GM19455 (cell line): ENCODE results near the gene MARS2.
A peak's percentile ranks its signal among the peaks of the same experiment; 100 is the strongest.
"Not testable (repeated sequence)": the region's sequence is repeated elsewhere in the genome, so short reads cannot be mapped to it uniquely, and the experiment has no call there.

Source experiments
- ATAC-seq: cut with Tn5 transposase; IDR thresholded peaks from one replicate; pipeline ENCODE4 v1.9.1; 2021; ENCODE audit not compliant: unreplicated experiment

MARS2 gene

DNA sequence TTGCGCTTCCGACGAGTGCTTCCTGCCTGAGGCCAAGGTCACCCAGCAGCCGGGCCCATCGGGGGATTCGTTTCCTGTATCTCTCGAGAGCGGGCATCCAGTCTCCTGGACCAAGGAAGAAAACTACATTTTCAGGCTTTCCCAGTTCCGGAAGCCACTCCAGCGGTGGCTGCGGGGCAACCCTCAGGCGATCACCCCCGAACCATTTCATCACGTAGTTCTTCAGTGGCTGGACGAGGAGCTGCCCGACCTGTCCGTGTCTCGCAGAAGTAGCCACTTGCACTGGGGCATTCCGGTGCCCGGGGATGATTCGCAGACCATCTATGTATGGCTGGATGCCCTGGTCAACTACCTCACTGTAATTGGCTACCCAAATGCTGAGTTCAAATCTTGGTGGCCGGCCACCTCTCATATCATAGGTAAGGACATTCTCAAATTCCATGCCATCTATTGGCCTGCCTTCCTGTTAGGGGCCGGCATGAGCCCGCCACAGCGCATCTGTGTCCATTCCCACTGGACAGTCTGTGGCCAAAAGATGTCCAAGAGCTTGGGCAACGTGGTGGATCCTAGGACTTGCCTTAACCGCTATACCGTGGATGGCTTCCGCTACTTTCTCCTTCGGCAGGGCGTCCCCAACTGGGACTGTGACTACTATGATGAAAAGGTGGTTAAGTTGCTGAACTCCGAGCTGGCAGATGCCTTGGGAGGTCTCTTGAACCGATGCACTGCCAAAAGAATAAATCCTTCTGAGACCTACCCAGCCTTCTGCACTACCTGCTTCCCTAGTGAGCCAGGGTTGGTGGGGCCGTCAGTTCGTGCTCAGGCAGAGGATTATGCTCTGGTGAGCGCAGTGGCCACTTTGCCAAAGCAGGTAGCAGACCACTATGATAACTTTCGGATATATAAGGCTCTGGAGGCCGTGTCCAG lies 1.0 kb downstream of the MARS2 start:
- no peak for ATAC-seq

DNA sequence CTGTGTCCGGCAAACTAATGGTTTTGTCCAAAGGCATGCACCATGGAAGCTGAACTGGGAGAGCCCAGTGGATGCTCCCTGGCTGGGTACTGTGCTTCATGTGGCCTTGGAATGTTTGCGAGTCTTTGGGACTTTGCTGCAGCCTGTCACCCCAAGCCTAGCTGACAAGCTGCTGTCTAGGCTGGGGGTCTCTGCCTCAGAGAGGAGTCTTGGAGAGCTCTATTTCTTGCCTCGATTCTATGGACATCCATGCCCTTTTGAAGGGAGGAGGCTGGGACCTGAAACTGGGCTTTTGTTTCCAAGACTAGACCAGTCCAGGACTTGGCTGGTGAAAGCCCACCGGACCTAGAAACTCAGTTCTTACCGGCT lies 1.7 kb downstream of the MARS2 start:
- no peak for ATAC-seq

DNA sequence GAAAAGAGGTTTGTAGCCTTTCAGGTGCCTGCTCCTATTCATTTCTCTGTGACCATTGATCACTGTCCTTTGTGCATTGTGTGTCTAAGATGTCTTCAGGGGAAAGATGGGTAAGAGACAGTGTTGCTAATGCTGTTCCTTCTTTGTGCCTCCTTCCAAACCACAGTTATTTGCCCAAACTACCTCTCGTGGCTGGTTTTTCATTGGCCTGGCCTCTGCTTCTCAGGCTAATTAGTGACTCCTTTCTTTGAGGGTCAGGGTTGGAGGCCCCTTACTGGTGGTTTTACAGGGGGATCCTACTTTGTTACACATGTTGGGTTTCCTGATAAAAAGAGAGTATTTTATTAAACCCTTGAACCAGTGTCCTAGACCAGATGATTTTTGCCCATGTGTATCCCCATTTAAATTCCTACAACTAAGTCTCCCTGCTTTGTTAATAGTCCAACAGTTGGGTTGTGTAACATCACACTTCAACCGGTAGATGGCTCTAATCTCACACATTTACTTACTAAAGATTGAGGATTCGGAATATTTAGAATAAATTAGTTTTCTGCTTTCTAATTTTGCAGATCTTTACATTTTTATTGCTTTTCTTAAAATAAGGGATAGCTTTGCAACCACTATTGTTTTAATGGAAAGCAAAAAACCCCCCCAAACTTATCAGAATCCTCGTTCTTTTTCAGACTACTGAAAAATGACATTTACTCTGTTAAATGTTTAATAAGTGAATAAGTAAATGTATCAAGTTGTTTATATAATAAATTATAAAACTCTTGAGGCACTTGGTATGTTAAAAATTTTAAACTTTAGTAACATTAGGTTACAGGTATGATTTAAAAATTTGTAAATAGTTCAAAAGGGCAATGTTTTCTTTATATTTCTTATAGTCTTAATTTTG lies 2.4 kb downstream of the MARS2 start:
- ATAC-seq = no peak

DNA sequence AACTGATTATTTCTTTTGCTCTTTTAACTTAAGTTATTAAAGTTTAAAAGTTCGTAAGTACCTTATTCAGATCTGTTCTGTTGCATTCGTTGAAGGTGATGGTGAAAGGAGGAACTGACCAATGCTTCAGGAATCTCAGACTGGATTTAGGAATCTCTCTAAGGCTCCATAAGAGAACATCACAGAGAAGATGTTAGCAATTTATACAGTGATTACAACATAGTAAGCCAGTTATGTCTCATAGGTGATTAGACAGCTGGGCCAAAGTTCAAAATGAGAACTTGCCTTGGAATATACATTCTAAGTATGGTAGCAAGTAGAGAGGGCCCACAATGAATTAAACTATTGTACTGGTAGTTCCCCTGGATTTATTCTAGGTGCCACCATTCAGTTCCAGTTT lies 3.2 kb downstream of the MARS2 start:
- no peak for ATAC-seq

DNA sequence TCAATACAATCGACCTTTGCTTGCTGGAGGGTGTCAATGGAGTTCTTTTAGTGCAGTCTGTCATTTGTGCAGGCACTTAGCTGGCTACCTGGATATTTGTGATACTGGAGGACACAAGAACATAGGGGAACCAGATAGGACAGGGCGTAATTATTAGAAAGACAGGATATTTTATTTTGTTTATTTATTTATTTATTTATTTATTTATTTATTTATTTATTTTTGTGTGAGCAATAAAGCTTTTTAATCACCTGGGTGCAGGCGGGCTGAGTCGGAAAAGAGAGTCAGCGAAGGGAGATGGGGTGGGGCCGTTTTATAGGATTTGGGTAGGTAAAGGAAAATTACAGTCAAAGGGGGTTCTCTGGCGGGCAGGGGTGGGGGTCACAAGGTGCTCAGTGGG lies 4.0 kb downstream of the MARS2 start:
- not testable (repeated sequence) for ATAC-seq

DNA sequence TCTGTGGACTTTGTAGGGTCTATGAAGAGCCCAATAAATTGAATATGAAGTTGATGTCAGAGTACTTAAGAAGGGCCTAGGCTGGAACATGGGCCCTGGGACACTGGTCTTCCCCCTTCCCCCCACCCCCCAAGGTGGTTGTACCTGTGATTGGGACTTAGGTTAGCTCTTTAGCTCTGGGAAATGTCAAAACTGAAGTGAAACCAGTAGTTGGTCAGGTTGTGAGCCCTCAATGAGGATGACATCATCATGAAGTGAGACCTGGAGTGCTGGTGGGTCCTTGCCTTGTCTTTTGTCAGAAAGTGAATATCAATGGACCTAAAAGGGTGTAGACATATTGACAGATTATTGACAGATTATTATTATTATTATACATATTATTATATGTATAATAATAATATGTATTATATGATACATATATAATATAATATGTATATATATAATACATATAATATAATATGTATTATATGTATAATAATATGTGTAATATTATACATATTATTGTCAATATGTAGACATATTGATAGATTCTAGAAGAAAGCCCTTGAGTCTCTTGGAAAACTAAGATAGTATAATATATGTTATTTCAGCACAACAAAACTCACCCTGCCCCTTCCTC lies 5.4 kb downstream of the MARS2 start:
- peak; percentile 69 for ATAC-seq

DNA sequence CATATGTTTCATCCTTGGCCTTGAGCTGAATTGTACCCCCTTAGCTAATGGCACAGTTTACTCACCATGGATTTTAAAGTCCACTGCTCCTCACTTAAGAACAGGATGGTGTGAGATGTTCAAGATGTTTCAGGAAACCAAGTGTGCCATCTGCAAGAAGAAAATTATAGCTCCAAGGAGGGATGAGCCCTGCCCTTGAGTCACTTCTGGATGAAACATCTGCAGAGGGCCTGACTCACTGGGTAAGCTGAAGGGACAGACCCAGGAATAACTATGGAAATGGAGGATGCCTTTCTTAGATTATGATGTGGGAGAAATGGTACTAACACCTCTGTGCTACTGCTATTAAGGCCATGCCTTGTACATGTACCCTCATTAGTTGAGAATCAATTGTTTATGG lies 6.4 kb downstream of the MARS2 start:
- ATAC-seq = no peak

DNA sequence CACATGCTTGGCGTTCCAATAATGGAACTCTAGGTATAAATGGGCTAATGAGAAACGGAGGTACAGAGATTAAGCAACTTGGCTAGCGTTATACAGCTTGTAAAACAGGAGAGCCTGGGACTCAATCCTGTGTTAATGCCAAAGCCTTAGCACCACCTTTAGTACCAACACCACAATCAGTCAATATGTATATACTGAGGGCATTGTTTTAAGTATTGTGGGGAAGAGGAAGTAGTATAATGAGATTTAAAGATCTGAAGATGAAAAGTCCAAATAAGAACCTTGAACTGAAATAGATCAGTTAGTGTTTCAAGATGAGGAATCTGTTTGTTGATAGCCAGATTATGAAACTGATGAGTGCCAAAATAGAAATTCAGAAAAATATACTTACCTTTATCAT lies 8.1 kb downstream of the MARS2 start:
- no peak for ATAC-seq

DNA sequence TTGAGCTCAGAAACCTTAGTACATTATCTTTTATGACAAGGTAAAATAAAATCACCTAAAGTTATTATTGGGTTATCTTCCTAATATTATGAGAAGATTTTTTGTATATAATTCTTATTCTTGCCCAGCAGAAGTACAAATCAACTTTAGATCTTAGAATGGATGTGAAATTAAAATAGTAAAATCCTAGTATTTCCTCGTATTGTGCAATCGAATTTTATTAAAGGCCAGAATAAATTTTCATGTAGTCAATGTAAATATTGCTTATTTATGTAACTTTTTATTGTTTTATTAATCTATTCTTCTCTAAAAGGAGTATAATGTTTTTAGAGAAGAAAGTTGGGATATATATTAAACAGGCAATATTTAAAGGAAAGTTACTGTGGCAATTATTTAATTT lies 12.7 kb downstream of the MARS2 start:
- no peak for ATAC-seq

DNA sequence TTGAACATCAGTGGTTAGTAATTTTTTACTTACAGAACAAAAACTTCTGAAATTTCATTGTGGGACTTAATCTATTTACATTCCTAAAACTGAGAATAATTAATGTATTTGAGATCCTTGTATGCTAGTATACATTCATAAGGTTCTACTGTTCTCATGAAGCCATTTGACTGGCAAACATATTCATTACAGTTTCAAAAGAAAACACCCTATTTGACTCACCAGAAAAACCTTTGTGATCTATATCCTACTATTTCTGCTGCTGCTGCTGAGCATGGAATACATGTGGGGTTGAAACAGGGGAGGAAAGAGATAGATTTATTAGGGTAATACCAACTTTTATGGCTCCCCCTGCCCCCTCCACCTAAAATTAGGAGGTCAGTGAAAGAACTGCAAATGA lies 21.8 kb downstream of the MARS2 start:
- ATAC-seq = no peak

DNA sequence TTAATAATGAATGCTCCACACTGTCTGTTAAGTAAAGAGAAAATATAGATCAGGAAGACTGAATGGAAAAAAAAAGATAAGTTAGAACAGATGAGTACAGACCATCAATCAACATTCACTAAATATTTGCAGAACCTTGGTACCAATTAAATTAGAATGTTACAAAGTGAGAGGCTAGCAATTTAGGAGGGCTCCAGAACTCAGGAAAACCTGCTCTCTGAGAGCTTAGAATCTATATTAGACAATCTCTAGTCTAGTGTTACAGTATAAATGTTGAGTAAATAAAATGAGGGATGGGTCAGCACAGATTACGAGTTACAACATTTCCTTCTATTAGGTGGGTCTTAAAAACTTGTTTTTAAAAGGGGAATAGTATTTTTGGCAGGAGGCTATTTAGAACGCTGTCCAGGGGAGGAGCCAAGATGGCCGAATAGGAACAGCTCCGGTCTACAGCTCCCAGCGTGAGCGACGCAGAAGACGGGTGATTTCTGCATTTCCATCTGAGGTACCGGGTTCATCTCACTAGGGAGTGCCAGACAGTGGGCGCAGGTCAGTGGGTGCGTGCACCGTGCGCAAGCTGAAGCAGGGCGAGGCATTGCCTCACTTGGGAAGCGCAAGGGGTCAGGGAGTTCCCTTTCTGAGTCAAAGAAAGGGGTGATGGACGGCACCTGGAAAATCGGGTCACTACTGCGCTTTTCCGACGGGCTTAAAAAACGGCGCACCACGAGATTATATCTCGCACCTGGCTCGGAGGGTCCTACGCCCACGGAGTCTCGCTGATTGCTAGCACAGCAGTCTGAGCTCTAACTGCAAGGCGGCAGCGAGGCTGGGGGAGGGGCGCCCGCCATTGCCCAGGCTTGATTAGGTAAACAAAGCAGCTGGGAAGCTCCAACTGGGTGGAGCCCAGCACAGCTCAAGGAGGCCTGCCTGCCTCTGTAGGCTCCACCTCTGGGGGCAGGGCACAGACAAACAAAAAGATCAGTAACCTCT lies 23.7 kb downstream of the MARS2 start:
- not testable (repeated sequence) for ATAC-seq

DNA sequence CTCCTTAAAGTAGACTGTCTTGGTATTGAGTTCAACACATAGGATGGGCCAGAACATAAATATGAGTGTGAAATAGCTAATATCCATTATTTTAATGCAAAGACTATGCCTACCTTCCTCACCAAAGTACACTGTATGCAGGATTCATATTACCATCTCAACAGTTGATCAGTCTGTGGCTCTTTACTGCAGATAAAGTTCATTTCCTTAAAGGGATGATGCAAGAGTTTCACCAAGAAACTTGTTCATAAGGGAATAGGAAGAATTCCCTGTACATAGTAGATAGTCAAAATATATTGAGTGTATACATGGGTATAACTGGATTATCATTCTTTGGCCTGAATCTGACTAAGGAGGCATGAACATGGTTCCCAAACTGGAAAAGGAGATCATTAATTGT lies 35.0 kb downstream of the MARS2 start:
- ATAC-seq = no peak
